Stimulated activated CD4-positive, alpha-beta T cell treated with anti-CD3 and anti-CD28 coated beads, Interleukin-1b, Interleukin-23, amount 100 ng/mL, for 1 hour (primary cell): ENCODE data around the gene ITGAL.

ENCODE experiments used
- DNase-seq, 2 donors: peaks; one replicate each; pipeline ENCODE4 v3.0.0-alpha.2; 2020; ENCODE audit warnings: low read depth in 2 of 2

ITGAL gene

DNA sequence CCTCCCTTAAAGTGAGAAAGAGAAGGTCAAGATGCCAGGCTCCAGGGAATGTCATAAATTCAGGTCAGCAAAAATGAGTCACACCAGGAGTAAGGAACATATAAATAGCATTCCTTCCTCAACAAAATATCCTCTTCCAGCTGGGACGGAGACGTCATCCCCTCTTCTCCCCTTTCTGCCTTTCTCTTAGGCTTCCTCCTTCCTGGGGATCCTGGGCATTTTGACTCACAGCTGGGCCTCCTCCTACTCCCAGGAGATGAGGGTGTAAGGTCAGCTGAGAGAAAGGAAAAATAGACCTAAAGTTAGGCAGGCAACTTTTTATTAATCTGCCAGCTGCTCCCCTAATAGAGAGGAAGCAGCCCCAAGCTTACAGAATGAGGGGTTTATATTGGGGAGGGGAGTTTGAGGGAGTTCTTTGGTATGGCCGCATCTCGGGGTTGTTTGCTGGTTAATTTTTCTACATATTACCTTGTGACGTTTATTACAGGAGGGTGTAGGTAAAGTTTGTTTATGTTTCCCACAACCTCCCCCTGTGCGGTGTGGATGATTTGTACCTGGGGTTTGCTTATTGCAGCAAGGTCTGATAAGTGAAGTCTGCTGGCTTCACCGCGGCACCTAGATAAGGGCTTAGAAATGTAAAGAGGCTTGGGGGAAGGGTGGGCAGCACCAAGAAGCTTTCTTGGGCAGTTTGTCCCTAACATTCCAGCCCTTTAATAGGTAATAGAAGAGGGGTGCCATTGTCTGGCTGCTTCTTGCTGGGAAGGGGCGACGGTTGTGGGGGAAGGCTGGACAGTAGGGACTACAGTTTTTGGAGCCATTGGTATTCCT is 69.2 kb downstream of the ITGAL start:
- no peak for DNase-seq

- no peak for DNase-seq
Measured at GRCh38 chr16:30543067-30543466, 70.5 kb downstream of the ITGAL start.

GRCh38 chr16:30546115-30546514 is 73.6 kb downstream of the ITGAL start:
- DNase-seq = no peak

GRCh38 chr16:30548416-30549253 is 76.1 kb downstream of the ITGAL start:
- DNase-seq = no peak

DNA sequence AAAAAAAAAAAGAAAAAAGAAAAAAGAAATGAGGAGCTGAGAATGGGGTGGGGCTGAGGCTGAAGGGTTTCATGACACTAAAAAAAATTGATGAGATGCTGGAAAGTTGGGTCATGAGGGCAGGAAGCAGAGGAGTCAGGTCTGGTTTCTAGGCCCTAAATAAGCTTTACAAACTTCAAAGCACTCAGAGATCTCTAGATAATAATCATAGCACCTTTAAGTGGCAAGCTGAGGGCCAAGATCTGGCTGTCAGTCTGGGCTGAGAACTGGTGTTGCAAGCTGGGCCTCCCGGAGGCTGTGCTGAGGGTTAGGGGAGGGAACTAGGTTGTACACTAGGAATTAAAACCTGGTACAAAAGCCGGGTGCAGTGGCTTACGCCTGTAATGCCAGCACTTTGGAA is 79.2 kb downstream of the ITGAL start:
- peak in 1 of 2 donors; percentile 57 for DNase-seq

GRCh38 chr16:30552956-30553355 is 80.4 kb downstream of the ITGAL start:
- no peak for DNase-seq

DNA sequence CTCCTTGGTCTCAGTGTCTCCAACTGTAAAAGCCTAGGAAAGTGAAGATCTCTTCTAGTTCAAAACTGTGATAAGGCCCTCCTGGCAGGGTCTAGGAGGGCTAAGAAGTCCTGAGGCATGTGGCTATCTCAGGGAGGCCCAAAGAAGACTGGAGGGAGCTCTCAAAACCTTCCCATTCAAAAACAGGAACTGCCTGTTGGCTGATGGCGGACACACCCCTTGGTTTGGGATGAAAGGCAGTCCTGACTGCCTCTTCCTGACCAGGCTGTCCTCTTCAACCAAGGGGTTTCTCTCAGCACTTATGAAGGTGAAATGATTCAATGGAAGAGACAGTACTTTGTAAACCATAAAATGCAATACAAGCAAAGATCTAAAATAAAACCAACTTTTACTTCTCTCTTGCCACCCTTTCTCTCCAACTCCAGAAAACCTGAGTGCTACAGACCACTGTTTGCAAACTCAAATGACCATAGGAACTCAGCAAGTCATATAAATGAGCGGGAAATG is 80.9 kb downstream of the ITGAL start:
- DNase-seq = no peak

DNA sequence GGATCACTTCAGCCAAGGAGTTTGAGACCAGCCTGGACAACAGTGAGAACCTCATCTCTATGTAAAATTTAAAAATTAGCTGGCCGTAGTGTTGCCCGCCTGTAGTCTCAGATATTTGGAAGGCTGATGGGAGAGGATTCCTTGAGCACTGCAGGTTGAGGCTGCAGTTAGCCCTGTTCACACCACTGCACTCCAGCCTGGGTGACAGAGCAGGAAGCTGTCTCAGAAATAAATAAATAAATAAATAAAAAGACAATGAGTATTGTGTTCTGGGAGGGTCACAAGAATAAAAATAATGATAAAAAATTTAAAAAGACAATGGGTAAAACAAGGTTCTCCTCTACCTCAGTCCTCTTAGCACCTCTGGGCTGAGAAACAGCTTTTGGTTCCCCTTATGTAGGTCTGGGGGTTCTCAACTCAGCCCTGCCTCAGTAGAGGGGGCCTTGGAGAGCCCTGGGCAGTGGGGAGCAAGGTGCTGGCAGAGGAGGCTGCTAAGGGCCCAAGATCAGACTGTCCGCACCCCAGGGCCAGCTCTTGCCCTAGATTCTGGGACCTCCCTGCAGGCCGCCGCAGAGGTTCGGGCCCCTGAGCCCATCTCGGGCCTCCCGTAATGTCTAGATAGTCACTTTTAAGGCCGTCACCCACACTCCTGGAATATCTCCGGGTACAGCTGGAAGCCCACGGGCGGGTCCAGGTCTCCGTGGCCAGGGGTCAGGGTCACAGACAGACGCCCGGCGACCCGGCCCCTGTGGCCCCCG is 82.2 kb downstream of the ITGAL start:
- no peak for DNase-seq

DNA sequence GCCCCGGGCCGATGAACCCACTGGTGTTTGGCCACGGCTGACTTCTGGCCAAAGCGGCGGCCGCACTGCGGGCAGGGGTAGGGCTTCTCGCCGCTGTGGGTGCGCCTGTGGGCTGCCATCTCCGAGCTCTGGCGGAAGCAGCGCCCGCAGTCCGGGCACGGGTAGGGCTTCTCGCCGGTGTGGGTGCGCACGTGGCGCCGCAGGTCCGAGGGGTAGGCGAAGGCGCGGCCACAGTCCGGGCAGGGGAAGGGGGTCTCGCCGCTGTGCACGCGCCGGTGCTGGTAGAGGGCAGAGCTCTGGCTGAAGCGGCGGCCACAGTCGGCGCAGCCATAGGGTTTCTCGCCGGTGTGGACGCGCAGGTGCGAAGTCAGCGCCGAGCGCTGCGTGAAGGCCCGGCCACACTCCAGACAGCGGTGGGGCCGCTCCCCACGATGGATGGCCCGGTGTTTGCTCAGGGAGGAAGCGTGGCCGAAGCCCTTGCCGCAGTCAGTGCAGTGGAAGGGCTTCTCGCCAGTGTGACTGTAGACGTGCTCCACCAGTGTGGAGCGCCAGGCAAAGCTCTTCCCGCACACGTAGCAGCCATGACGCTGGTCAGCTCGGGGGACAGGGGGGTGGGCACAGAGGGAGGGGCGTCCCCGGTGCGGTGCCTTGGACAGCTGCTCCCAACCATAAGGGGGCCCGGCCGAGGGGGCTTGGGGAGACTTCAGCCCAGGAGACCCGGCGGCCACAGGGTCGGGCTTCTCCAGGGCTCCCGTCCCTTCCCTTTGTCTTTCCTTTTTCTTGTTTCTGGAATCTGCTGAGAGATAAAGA is 83.0 kb downstream of the ITGAL start:
- DNase-seq = no peak

DNA sequence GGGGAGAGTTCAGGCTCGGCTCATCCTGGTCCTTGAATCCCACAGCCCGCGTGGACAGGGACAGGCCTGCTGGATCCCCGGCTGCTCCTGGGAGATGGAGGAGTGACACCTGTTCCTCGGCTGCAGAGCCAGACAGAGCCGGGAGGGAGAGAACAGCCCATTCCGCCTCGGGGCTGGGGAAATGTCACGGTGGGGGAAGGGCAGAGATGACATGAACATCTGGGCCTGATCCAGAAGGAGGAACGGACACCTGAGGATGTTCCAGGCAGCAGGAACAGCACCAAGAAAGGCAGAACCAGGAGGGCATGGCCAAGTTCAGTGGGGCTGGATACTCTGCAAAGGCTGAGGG is 83.6 kb downstream of the ITGAL start:
- no peak for DNase-seq

DNA sequence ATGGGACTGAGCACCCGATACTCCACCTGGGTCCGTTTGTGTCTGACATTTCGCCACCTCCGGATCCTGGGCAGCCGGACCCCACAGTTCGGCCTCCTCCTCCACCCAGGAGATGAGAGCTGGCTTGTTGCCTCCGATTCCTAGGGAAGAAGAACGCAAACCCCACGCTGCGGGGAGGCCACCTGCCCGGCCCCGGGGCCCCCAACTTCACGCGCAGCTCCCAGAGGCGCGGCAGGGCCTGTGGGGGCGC is 85.1 kb downstream of the ITGAL start:
- no peak for DNase-seq

GRCh38 chr16:30557957-30558788 is 85.6 kb downstream of the ITGAL start, which contains the start of gene ZNF764:
Gene ZNF764, minus strand, starts transcription at chr16:30558374. Its CDS starts 192 bp downstream, at chr16:30558182.
- peak; percentile 89 to 95 for DNase-seq

DNA sequence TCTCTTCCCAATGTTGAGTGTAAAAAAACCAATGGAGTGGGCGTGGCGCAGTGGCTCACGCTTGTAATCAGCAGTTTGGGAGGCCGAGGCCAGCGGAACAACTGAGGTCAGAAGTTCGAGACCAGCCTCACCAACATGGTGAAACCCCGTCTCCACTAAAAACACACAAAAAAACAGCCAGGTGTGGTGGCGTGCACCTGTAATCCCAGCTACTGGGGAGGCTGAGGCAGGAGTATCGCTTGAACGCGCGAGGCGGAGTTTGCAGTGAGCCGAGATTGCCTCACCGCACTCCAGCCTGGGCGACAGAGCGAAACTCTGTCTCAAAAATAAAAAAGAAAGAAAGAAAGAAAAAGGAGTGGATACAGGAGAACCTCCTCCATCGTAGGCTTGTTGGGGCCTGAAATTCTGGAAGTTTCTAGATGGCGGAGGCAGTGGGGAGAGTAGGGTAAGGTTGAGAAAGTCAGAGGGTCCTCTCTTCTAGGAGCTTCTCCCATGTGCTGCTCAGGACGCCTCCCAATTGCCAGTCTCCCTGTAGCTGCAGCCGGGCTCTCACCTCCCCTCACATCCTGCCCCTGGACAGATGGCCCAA is 86.3 kb downstream of the ITGAL start:
- no peak for DNase-seq

- no peak for DNase-seq
Measured at GRCh38 chr16:30559690-30560089, 87.1 kb downstream of the ITGAL start.

- no peak for DNase-seq
Measured at GRCh38 chr16:30561089-30561816, 88.7 kb downstream of the ITGAL start.

DNA sequence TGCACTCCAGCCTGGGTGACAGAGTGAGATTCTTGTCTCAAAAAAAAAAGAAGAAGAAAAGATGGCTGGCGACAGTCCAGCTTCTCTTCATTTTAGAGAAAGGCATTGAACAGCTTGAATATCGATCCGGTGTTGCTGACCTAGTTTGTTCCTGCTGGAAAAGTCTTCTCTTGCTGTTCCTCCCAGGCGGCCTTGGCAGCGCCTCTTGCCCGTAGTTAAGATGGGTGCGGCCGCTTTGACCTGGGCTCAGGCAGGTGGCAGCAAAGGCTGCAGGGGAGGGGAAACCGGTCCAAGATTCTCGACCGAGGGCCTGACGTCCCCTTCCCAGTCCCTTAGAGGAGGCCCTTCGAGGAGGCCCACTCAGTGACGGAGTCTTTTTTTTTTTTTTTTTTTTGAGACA is 89.5 kb downstream of the ITGAL start:
- no peak for DNase-seq

GRCh38 chr16:30565526-30565925 is 93.0 kb downstream of the ITGAL start:
- DNase-seq = no peak

DNA sequence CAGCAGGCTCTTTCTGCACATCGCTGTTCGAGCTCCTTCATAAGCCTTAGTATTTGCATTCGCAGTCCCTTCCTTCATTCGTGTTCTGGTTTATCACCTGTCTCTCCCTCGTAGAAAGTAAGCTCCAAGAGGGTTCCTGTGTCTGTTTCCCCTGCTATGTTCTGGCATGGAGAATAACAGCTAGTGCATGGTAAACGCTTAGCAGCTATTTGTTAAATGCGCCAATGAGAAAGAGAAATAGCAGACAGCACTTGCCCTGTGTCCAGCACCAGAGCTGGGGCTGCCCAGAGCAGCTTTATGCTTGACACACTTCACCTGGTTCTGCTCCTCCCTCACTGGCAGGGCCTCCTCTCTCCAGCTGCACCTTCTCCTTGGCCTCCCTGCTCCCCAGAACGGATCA is 93.4 kb downstream of the ITGAL start:
- DNase-seq = no peak

DNA sequence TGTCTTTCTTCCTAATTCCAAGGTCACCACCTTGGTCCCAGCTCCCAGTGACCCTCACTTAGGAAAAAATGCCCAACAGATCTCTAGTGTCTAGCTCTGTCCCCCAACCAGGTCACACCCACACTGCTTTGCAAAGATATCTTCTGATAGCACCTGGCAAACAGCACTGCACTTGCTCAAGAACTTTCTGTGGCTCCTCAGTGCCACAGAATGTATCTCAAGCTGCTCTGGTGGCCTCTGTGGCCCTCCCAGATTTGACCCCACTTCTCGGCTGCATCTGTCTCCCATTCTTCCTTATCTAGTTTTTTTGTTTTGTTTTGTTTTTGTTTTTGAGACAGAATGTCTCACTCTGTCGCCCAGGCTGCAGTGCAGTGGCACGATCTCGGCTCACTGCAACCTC is 94.0 kb downstream of the ITGAL start:
- DNase-seq = no peak
